CD4-positive, alpha-beta memory T cell (primary cell): Measurements from ENCODE around the gene SLC29A2. TPM values are rescaled to one million over a fixed set of nuclear protein-coding genes. Genes with fewer than 3 reads are reported as not detected.

ENCODE experiments used
- CTCF ChIA-PET: fragments of 350-600 bp; sonication (Branson Sonifier 250); formaldehyde crosslinking; loops from one replicate; lab custom pipeline; 2021; ENCODE audit warnings: inconsistent platforms; ENCODE audit not compliant: partially characterized antibody; lab: Charles Lee
- POLR2A ChIA-PET: fragments of 350-600 bp; sonication (Branson Sonifier 250); formaldehyde crosslinking; loops from one replicate; lab custom pipeline; 2021; ENCODE audit not compliant: partially characterized antibody; lab: Charles Lee
- DNase-seq, 5 donors: peaks; one replicate each; pipeline versions ENCODE4 v3.0.0 to v3.0.0-alpha.2; 2020 to 2022; ENCODE audit warnings: mixed read lengths in 1 of 5
- H3K27ac ChIP-seq: one replicate; pipeline ENCODE4 v1.7.0; 2013; ENCODE audit warnings: low read depth, low read length
- H3K27me3 ChIP-seq: 2 replicates; pipeline ENCODE4 v1.7.0; 2013; ENCODE audit warnings: mild to moderate bottlenecking, low read length, moderate library complexity; ENCODE audit not compliant: insufficient read depth
- H3K36me3 ChIP-seq: 2 replicates; pipeline ENCODE4 v1.7.0; 2013; ENCODE audit warnings: mild to moderate bottlenecking, low read length, moderate library complexity; ENCODE audit not compliant: insufficient read depth
- H3K4me1 ChIP-seq: 2 replicates; pipeline ENCODE4 v1.7.0; 2013; ENCODE audit warnings: mild to moderate bottlenecking, low read length, moderate library complexity; ENCODE audit not compliant: insufficient read depth
- H3K4me3 ChIP-seq, 2 donors: one replicate each; pipeline ENCODE4 v1.7.0; 2013; ENCODE audit warnings: low read length in 2 of 2, mild to moderate bottlenecking in 1 of 2
- H3K9me3 ChIP-seq, 2 donors: one replicate each; pipeline ENCODE4 v1.7.0; 2013; ENCODE audit warnings: low read length in 2 of 2, control low read depth in 1 of 2; ENCODE audit not compliant: control insufficient read depth in 1 of 2
- H3K27ac Mint-ChIP-seq, 7 donors: one replicate each; pipeline ENCODE4 v1.8.0; 2020 to 2021; ENCODE audit warnings: mixed read lengths in 7 of 7, mild to moderate bottlenecking in 6 of 7, inconsistent platforms in 3 of 7, moderate library complexity in 3 of 7
- H3K27me3 Mint-ChIP-seq, 2 donors: one replicate each; pipeline ENCODE4 v1.8.0; 2020 to 2021; ENCODE audit warnings: mixed read lengths in 2 of 2
- H3K36me3 Mint-ChIP-seq, 2 donors: one replicate each; pipeline ENCODE4 v1.8.0; 2020 to 2021; ENCODE audit warnings: mixed read lengths in 2 of 2, inconsistent platforms in 1 of 2, mild to moderate bottlenecking in 1 of 2
- H3K4me1 Mint-ChIP-seq, 4 donors: one replicate each; pipeline ENCODE4 v1.8.0; 2020 to 2021; ENCODE audit warnings: mixed read lengths in 4 of 4, mild to moderate bottlenecking in 1 of 4
- H3K4me3 Mint-ChIP-seq, 8 donors: one replicate each; pipeline ENCODE4 v1.8.0; 2020 to 2021; ENCODE audit warnings: mixed read lengths in 8 of 8, mild to moderate bottlenecking in 7 of 8, moderate library complexity in 6 of 8, inconsistent platforms in 3 of 8
- H3K9me3 Mint-ChIP-seq, 8 donors: one replicate each; pipeline ENCODE4 v1.8.0; 2020 to 2021; ENCODE audit warnings: mixed read lengths in 8 of 8, mild to moderate bottlenecking in 5 of 8, inconsistent platforms in 3 of 8, moderate library complexity in 1 of 8
- intact Hi-C: fragments of 100-400 bp; cut with micrococcal nuclease; formaldehyde crosslinking; loops from one replicate; pipeline ENCODE4 v1.15.1; 2023
- polyA plus RNA-seq, 2 donors: library from polyadenylated mRNA; unstranded; fragments of 300-500 nt; fragmentation: Illumina TruSeq; gene quantifications; one replicate each; pipeline ENCODE4 v1.2.3, GENCODE V29; 2021
- total RNA-seq, 2 experiments: library from RNA; stranded (reverse); gene quantifications; one replicate each; pipeline ENCODE4 v1.2.3, GENCODE V29; 2021

SLC29A2 gene
- total and polyA plus RNA-seq, 4 experiments from 2014 or later: 0.87 to 15.5 (median 9.0) TPM

- Mint-ChIP-seq H3K4me3 (peak overlapping the region in 3 of 8 donors; percentile 49 to 90 (median 81)), H3K9me3 (peaks cover 0 to 4% (median 0%) of the 10 kb centered on the region in 8 donors), H3K36me3 (peaks cover 18 to 38% of the 10 kb centered on the region in 2 donors), H3K27ac (peak overlapping the region in 2 of 7 donors; percentile 51 to 68), H3K27me3 (no peaks in the 10 kb centered on the region), H3K4me1 (peaks cover 11 to 31% (median 19%) of the 10 kb centered on the region in 4 donors)
- H3K27me3 ChIP-seq: no peaks in the 10 kb centered on the region
- DNase-seq: no peak
- CTCF ChIA-PET: interaction anchor here (1.5 kb wide), 1 partner anchor 48 kb away, joined by 8 read pairs; no protein-coding TSS in a partner anchor
- peaks cover 18% of the 10 kb centered on the region for H3K4me1 ChIP-seq
- H3K4me3 ChIP-seq: no peak overlapping the region
- POLR2A ChIA-PET: interaction anchor here (1.1 to 2.2 kb wide), 4 partner anchors 11 to 49 kb away, joined by 3 to 9 read pairs (median 4); partner anchors contain the start of gene B4GAT1
- H3K36me3 ChIP-seq: peaks cover 36% of the 10 kb centered on the region
- intact Hi-C loops: no loop called here
- H3K9me3 ChIP-seq: no peaks in the 10 kb centered on the region
- H3K27ac ChIP-seq: no peak overlapping the region
These were observed 34.3 kb downstream of the SLC29A2 start for GRCh38 chr11:66337103-66337899.

- Histone ChIP-seq H3K27ac (peak within 1 kb of the TSS; percentile 29), H3K36me3 (peaks cover 31% of the 10 kb centered on the region), H3K9me3 (no peaks in the 10 kb centered on the region), H3K27me3 (no peaks in the 10 kb centered on the region), H3K4me1 (peaks cover 18% of the 10 kb centered on the region), H3K4me3 (peak within 1 kb of the TSS in 1 of 2 donors; percentile 41)
- peaks cover 12 to 32% of the 10 kb centered on the region in 2 donors for H3K36me3 Mint-ChIP-seq
- peaks cover 10 to 27% (median 16%) of the 10 kb centered on the region in 4 donors for H3K4me1 Mint-ChIP-seq
- H3K27me3 Mint-ChIP-seq: no peaks in the 10 kb centered on the region
- H3K4me3 Mint-ChIP-seq: peak within 1 kb of the TSS; percentile 80 to 90 (median 84)
- H3K27ac Mint-ChIP-seq: peak within 1 kb of the TSS in 6 of 7 donors; percentile 6 to 75 (median 58)
- DNase-seq: peak in 3 of 5 donors; percentile 25 to 64 (median 36)
- POLR2A ChIA-PET: interaction anchor here (2.2 to 2.8 kb wide), 2 partner anchors 8 to 25 kb away, joined by 9 to 15 read pairs; partner anchors contain the start of gene BRMS1
- H3K9me3 Mint-ChIP-seq: peaks cover 0 to 3% (median 0%) of the 10 kb centered on the region in 8 donors
- intact Hi-C loops: no loop called here
- CTCF ChIA-PET: interaction anchor here (1.3 to 8.6 kb wide), 3 partner anchors 8 to 50 kb away, joined by 3 to 110 read pairs (median 10); partner anchors contain the start of gene BRMS1
These were observed 35.1 kb downstream of the SLC29A2 start, which contains the start of gene RIN1 for GRCh38 chr11:66336234-66337102. TSS of gene RIN1 (minus strand) at chr11:66336434. CDS start at chr11:66336402, 32 bp downstream.

GRCh38 chr11:66335531-66336233, 35.9 kb downstream of the SLC29A2 start:
- Histone ChIP-seq H3K9me3 (no peaks in the 10 kb centered on the region), H3K4me1 (peaks cover 18% of the 10 kb centered on the region), H3K36me3 (peaks cover 23% of the 10 kb centered on the region), H3K27ac (peak overlapping the region; percentile 29), H3K27me3 (no peaks in the 10 kb centered on the region), H3K4me3 (peak overlapping the region in 1 of 2 donors; percentile 41)
- H3K4me1 Mint-ChIP-seq: peaks cover 8 to 27% (median 16%) of the 10 kb centered on the region in 4 donors
- peaks cover 8 to 24% of the 10 kb centered on the region in 2 donors for H3K36me3 Mint-ChIP-seq
- CTCF ChIA-PET: interaction anchor here (1.3 to 8.6 kb wide), 3 partner anchors 9 to 51 kb away, joined by 3 to 110 read pairs (median 10); partner anchors contain the start of gene BRMS1
- intact Hi-C loops: no loop called here
- no peak for DNase-seq
- peak overlapping the region in 4 of 7 donors; percentile 10 to 68 (median 56) for H3K27ac Mint-ChIP-seq
- peaks cover 0 to 2% (median 0%) of the 10 kb centered on the region in 8 donors for H3K9me3 Mint-ChIP-seq
- POLR2A ChIA-PET: interaction anchor here (2.2 to 2.8 kb wide), 2 partner anchors 9 to 24 kb away, joined by 9 to 15 read pairs; partner anchors contain the start of gene BRMS1
- H3K27me3 Mint-ChIP-seq: no peaks in the 10 kb centered on the region
- peak overlapping the region; percentile 80 to 90 (median 84) for H3K4me3 Mint-ChIP-seq

GRCh38 chr11:66334605-66335442, 36.7 kb downstream of the SLC29A2 start:
- ChIA-PET POLR2A (interaction anchor here (0.7 to 2.8 kb wide), 4 partner anchors 10 to 749 kb away, joined by 3 to 15 read pairs (median 6); partner anchors contain the start of gene BRMS1), CTCF (interaction anchor here (1.3 to 8.6 kb wide), 3 partner anchors 10 to 52 kb away, joined by 3 to 110 read pairs (median 10); partner anchors contain the start of gene BRMS1)
- H3K27me3 ChIP-seq: no peaks in the 10 kb centered on the region
- Mint-ChIP-seq H3K36me3 (peaks cover 8 to 22% of the 10 kb centered on the region in 2 donors), H3K27ac (peak overlapping the region in 2 of 7 donors; percentile 10 to 53), H3K9me3 (peaks cover 0 to 2% (median 0%) of the 10 kb centered on the region in 8 donors), H3K27me3 (no peaks in the 10 kb centered on the region), H3K4me3 (peak overlapping the region in 6 of 8 donors; percentile 51 to 72 (median 64)), H3K4me1 (peaks cover 8 to 27% (median 16%) of the 10 kb centered on the region in 4 donors)
- peaks cover 15% of the 10 kb centered on the region for H3K36me3 ChIP-seq
- no peaks in the 10 kb centered on the region for H3K9me3 ChIP-seq
- H3K27ac ChIP-seq: no peak overlapping the region
- H3K4me3 ChIP-seq: no peak overlapping the region
- H3K4me1 ChIP-seq: peaks cover 18% of the 10 kb centered on the region
- intact Hi-C loops: no loop called here
- DNase-seq: no peak

DNA sequence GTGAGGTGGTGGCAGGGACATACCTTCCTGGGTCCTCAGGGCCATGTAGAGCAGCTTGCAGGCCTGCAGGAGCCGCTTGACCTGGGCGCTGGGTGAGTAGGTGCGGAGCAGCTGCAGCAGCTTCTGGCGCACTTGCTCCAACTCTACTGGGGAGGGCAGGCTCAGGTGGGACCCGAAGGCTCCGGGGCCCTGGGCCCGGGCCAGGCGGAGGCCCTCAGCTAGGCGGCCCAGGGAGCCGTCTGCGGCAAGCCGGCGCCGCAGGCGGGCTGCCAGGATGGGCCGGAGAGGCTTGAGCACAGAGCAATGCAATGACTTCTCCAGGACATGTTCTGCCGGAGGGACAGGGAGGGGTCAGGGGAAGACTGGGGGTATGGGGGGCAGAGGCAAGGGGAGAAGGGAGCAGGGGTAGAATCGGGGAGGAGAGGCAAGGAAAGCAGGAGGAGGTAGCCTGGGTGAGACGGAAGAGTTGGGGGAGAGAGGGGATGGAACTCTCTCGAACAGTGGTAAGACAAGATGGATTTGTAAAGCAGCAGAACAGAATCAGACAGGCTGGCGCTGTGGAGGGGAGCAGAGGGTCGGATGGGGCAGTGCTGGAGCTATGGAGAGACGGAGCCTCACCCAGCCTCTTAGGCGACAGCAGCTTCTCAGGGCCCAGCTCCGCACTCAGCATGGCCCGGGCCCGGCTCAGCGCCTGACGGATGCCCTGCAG, 37.5 kb downstream of the SLC29A2 start:
- Histone ChIP-seq H3K4me1 (peaks cover 18% of the 10 kb centered on the region), H3K36me3 (peaks cover 7% of the 10 kb centered on the region), H3K9me3 (no peaks in the 10 kb centered on the region), H3K27ac (no peak overlapping the region), H3K27me3 (no peaks in the 10 kb centered on the region), H3K4me3 (no peak overlapping the region)
- no peak overlapping the region for H3K4me3 Mint-ChIP-seq
- ChIA-PET POLR2A (interaction anchor here (1.3 to 2.8 kb wide), 2 partner anchors 11 to 22 kb away, joined by 3 to 15 read pairs; partner anchors contain the start of gene BRMS1), CTCF (interaction anchor here (3.2 to 8.6 kb wide), 2 partner anchors 22 to 52 kb away, joined by 10 to 110 read pairs; no protein-coding TSS in a partner anchor)
- H3K9me3 Mint-ChIP-seq: peaks cover 0 to 2% (median 0%) of the 10 kb centered on the region in 8 donors
- peaks cover 8 to 25% (median 16%) of the 10 kb centered on the region in 4 donors for H3K4me1 Mint-ChIP-seq
- DNase-seq: no peak
- intact Hi-C loops: no loop called here
- peaks cover 5 to 15% of the 10 kb centered on the region in 2 donors for H3K36me3 Mint-ChIP-seq
- H3K27me3 Mint-ChIP-seq: no peaks in the 10 kb centered on the region
- no peak overlapping the region for H3K27ac Mint-ChIP-seq
